Ovary (tissue), 10 donors: ENCODE results near the gene NDUFB4. TPM values are rescaled to one million over a fixed set of nuclear protein-coding genes. Genes with fewer than 3 reads are reported as not detected.
A peak's percentile ranks its signal among the peaks of the same experiment; 100 is the strongest.

Experiments
- DNase-seq, 5 donors: peaks; one replicate each; pipeline ENCODE4 v3.0.0-alpha.2; 2019 to 2020
- H3K27ac ChIP-seq, 2 donors: fragments of 200-600 bp; one replicate each; pipeline versions ENCODE4 v1.5.1 to v1.8.0; 2019 to 2022
- H3K27me3 ChIP-seq: fragments of 200-600 bp; one replicate; pipeline ENCODE4 v1.8.0; 2022
- H3K36me3 ChIP-seq: fragments of 200-600 bp; sonication (generic); one replicate; pipeline ENCODE4 v1.5.1; 2019
- H3K4me1 ChIP-seq: one replicate; pipeline ENCODE4 v1.8.1; 2013; ENCODE audit warnings: mild to moderate bottlenecking, moderate library complexity; ENCODE audit not compliant: insufficient read depth
- H3K4me3 ChIP-seq: fragments of 200-600 bp; sonication (generic); one replicate; pipeline ENCODE4 v1.5.1; 2017
- H3K9me3 ChIP-seq, 2 donors: fragments of 200-600 bp in 1 of 2; sonication (generic) in 1 of 2; one replicate each; pipeline versions ENCODE4 v1.5.1 to v1.8.1; 2013 to 2019; ENCODE audit warnings: mild to moderate bottlenecking in 1 of 2, moderate library complexity in 1 of 2
- CTCF ChIP-seq, 3 donors: fragments of 450-650 bp in 2 of 3; fragments of 200-600 bp in 1 of 3; IDR thresholded peaks; one replicate each; pipeline versions ENCODE4 v1.5.1 to v1.8.0; 2016 to 2022; ENCODE audit warnings: antibody characterized with exemption in 3 of 3, mild to moderate bottlenecking in 1 of 3
- EP300 ChIP-seq: sonication (generic); formaldehyde crosslinking; IDR thresholded peaks from one replicate; pipeline ENCODE4 v1.6.1; 2017; ENCODE audit warnings: antibody characterized with exemption
- POLR2A ChIP-seq: fragments of 450-650 bp; IDR thresholded peaks from one replicate; pipeline ENCODE4 v1.6.1; 2017; ENCODE audit warnings: antibody characterized with exemption, mild to moderate bottlenecking, moderate library complexity
- WGBS, 3 donors: extraction: QIAGEN DNeasy Blood & Tissue Kit in 1 of 3; methylation state at CpG; one replicate each; pipeline versions ENCODE4 v1.1.5 to v1.1.7; 2013 to 2017; 5-methylcytosine and 5-hydroxymethylcytosine counted together
- intact Hi-C, 4 donors: fragments of 100-400 bp; cut with DNase I; formaldehyde crosslinking; loops; one replicate each; pipeline versions ENCODE4 v1.11.0 to v1.15.1; 2022 to 2023
- long read RNA-seq, 3 donors: library from polyadenylated mRNA in 2 of 3; unstranded in 2 of 3; transcript quantifications; one replicate each; pipeline ENCODE4 v2.0.0 and lab custom pipeline, GENCODE V29; 2021 to 2026
- polyA plus RNA-seq, 2 donors: library from polyadenylated mRNA; stranded (reverse); fragments of 200-250 nt in 1 of 2; fragments of 350-450 nt in 1 of 2; fragmentation: Illumina TruSeq in 1 of 2; extraction: RNeasy Lipid Tissue Mini Kit (QIAGEN cat#74804) in 1 of 2; gene quantifications; one replicate each; pipeline ENCODE4 v1.2.3, GENCODE V29; 2013 to 2014
- total RNA-seq, 7 donors: library from RNA; depleted of rRNA in 2 of 7; stranded (reverse); fragments of >200 nt in 2 of 7; fragmentation: NEBNext Ultra II Directional in 3 of 7; extraction: Animal tissue kit (Norgen Biotek cat#: 25700) in 3 of 7; gene quantifications; one replicate each; pipeline versions ENCODE4 v1.1.0 to v1.2.4, GENCODE V29; 2016 to 2023
- donor health status: DM: no; HTN: no; CAD: no; lungs with moderate emphysema.
- donor health status: DM: no; HTN: no; CAD: no.
- donor health status: Bipolar disorder and iron deficiency.
- donor health status: DM: yes; HTN: yes; CAD: no.
- donor health status: DM: no; HTN: no; CAD: no.
- donor health status: DM: yes; HTN: yes; CAD: no.

NDUFB4 gene
- total RNA-seq, result 100 to 1,000 TPM in 3 of 7 donors, 10 to 100 TPM in 4; 58.2 to 145 (median 89.4) TPM
- polyA plus RNA-seq, result 100 to 1,000 TPM; 147 to 183 TPM
- long read RNA-seq, donor 1, transcript NDUFB4-201 (3 exons, 671 nt), result major isoform, 11 of 16 reads
- long read RNA-seq, donor 1, partial matches to known transcripts, result 0 of 16 reads
- long read RNA-seq, donor 1, other reads (novel, unspliced or antisense), result 3 of 16 reads
- long read RNA-seq, donor 2, transcript NDUFB4-206 (2 exons, 425 nt), result minor isoform, 5 of 115 reads
- long read RNA-seq, donor 2, transcript NDUFB4-201 (3 exons, 671 nt), result major isoform, 108 of 115 reads
- long read RNA-seq, donor 2, partial matches to known transcripts, result 0 of 115 reads
- long read RNA-seq, donor 2, other reads (novel, unspliced or antisense), result 0 of 115 reads
- long read RNA-seq, donor 3, transcript NDUFB4-201 (3 exons, 671 nt), result major isoform, 83 of 89 reads
- long read RNA-seq, donor 3, partial matches to known transcripts, result 0 of 89 reads
- long read RNA-seq, donor 3, other reads (novel, unspliced or antisense), result 3 of 89 reads

DNA sequence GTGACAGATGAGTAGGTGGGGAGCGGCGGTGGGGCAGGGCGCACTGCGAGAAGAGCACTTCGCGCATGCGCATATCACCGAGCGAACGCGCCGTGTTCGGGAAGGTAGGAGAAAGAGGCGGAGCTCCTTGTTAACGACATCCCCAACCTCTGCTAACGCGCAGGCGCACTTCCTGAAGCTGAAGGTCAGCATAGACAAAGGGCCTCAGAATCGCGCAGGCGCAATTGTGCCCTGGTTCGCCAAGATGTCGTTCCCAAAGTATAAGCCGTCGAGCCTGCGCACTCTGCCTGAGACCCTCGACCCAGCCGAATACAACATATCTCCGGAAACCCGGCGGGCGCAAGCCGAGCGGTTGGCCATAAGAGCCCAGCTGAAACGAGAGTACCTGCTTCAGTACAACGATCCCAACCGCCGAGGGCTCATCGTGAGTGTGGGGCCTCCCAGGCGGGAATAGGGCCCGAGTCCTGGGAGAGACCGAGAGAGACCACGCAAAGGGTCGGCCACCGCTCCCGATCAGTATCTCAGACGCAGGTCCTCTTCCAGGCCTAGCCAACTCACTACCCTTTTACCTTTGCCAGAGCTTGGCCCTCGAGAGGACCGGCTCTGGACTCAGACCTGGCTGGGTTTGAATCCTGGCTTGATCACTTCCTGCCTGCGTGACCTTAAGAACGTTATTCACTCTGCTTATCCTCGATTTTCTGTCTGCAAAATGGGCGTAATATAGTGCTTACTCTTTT lies at the start of gene NDUFB4:
Gene NDUFB4 (plus strand): TSS at position 221 of the 737 bp plus-strand sequence. CDS start 24 bp downstream, at position 245.
- 0 to 1% (median 0%) methylated on average over 53 of the region's 53 CpGs for WGBS, 3 donors
- Histone ChIP-seq H3K27ac (peak within 1 kb of the TSS; percentile 30 to 68), H3K9me3 (no peaks in the 10 kb centered on the region), H3K36me3 (no peaks in the 10 kb centered on the region), H3K4me1 (peaks cover 8% of the 10 kb centered on the region), H3K4me3 (peak within 1 kb of the TSS; percentile 69), H3K27me3 (no peaks in the 10 kb centered on the region)
- TF ChIP-seq POLR2A (peak; percentile 73), CTCF (IDR thresholded peaks at IDR 0.05) (no peak)
- peak; percentile 96 to 98 (median 97) for DNase-seq
- intact Hi-C loops, result no loop called here

DNA sequence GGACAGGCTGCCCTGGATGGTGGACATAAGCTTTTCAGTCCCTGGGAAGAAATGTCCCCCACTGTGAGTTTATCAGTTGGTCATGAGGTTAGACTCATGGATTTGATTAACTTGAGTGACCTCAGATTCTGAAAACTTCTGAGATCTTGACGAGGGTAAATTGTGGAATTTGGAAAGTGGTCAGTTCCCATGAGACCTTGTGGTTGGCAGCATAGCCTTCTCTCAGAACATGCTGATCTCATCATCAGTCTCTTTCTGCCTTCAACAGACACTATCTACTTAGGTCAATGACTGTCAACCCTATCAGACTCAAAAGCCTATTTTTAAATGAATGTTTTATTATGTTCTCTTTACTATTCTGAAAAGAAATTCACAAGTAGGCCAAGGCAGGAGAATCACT lies 45.6 kb upstream of the NDUFB4 start:
- Histone ChIP-seq H3K27ac (no peak overlapping the region), H3K4me3 (no peak overlapping the region), H3K4me1 (peaks cover under 1% of the 10 kb centered on the region), H3K9me3 (no peaks in the 10 kb centered on the region), H3K27me3 (no peaks in the 10 kb centered on the region), H3K36me3 (no peaks in the 10 kb centered on the region)
- no peak for TF ChIP-seq POLR2A
- no peak for TF ChIP-seq CTCF (IDR thresholded peaks at IDR 0.05)
- no peak for TF ChIP-seq EP300
- no peak for DNase-seq
- intact Hi-C loops, result loop anchor here in 2 of 4 donors (10.0 kb wide), 2 partner anchors 126 to 306 kb away; no protein-coding TSS in a partner anchor
- WGBS, 3 donors, result 38 to 54% (median 52%) methylated on average over 1 of the region's 1 CpG

- no peaks in the 10 kb centered on the region for H3K9me3 ChIP-seq
- intact Hi-C loops, result loop anchor here in 2 of 4 donors (10.0 kb wide), 2 partner anchors 128 to 308 kb away; no protein-coding TSS in a partner anchor
- no peaks in the 10 kb centered on the region for H3K36me3 ChIP-seq
- no peak overlapping the region for H3K27ac ChIP-seq
- TF ChIP-seq EP300, result no peak
- TF ChIP-seq POLR2A, result no peak
- TF ChIP-seq CTCF (IDR thresholded peaks at IDR 0.05), result no peak
- WGBS, 3 donors, result 79 to 81% (median 80%) methylated on average over 5 of the region's 5 CpGs
- H3K4me1 ChIP-seq, result peaks cover 10% of the 10 kb centered on the region
- no peaks in the 10 kb centered on the region for H3K27me3 ChIP-seq
- DNase-seq, result no peak
- no peak overlapping the region for H3K4me3 ChIP-seq
Observed at GRCh38 chr3:120552184-120553172, 43.7 kb upstream of the NDUFB4 start.
